HepG2 (cell line): ENCODE measurements around the gene PDK2. TPM values are rescaled to one million over a fixed set of nuclear protein-coding genes. Genes with fewer than 3 reads are reported as not detected.

Experiments used
- ARNT ChIP-seq: fragments of 450-650 bp; IDR thresholded peaks from 2 replicates; pipeline ENCODE4 v1.6.1; 2017
- ELF3 ChIP-seq: IDR thresholded peaks from 2 replicates; pipeline ENCODE4 v1.6.1; 2016; ENCODE audit warnings: missing genetic modification reagents, missing compliant biosample characterization
- NBN ChIP-seq: fragments of 450-650 bp; conservative IDR thresholded peaks from 2 replicates; pipeline ENCODE4 v1.6.1; 2017
- PATZ1 ChIP-seq: sonication (generic); formaldehyde crosslinking; IDR thresholded peaks from 2 replicates; pipeline ENCODE4 v1.4.0; 2020; ENCODE audit warnings: missing genetic modification reagents
- POLR2A ChIP-seq, 2 experiments: IDR thresholded peaks; 2 replicates each; pipeline ENCODE4 v1.6.1; 2011; ENCODE audit warnings: low read depth in 2 of 2, low read length in 2 of 2, mild to moderate bottlenecking in 1 of 2, moderate library complexity in 1 of 2; ENCODE audit not compliant: insufficient read depth in 1 of 2
- RBM22 ChIP-seq: fragments of 200-400 bp; formaldehyde crosslinking; optimal IDR thresholded peaks from 2 replicates; pipeline ENCODE3; 2017; ENCODE audit warnings: mild to moderate bottlenecking, low read length, moderate library complexity
- RFXAP ChIP-seq: sonication (generic); formaldehyde crosslinking; IDR thresholded peaks from 2 replicates; pipeline ENCODE4 v1.4.0; 2020; ENCODE audit warnings: missing genetic modification reagents, borderline replicate concordance
- SRY ChIP-seq: sonication (generic); formaldehyde crosslinking; IDR thresholded peaks from 2 replicates; pipeline ENCODE4 v1.8.0; 2022; ENCODE audit warnings: mild to moderate bottlenecking, missing genetic modification reagents
- TARDBP ChIP-seq: sonication (generic); formaldehyde crosslinking; IDR thresholded peaks from 2 replicates; pipeline ENCODE4 v1.8.0; 2022; ENCODE audit warnings: mild to moderate bottlenecking, missing genetic modification reagents
- ZNF207 ChIP-seq: fragments of 450-650 bp; IDR thresholded peaks from 2 replicates; pipeline ENCODE4 v1.6.1; 2016; ENCODE audit warnings: antibody characterized with exemption, borderline replicate concordance
- ZNF772 ChIP-seq: sonication (generic); formaldehyde crosslinking; IDR thresholded peaks from 2 replicates; pipeline ENCODE4 v1.5.0; 2020; ENCODE audit warnings: mild to moderate bottlenecking, missing genetic modification reagents
- ZNF800 ChIP-seq: sonication (generic); formaldehyde crosslinking; IDR thresholded peaks from 2 replicates; pipeline ENCODE4 v1.4.0; 2020; ENCODE audit warnings: missing genetic modification reagents
- polyA plus RNA-seq, 8 experiments: library from polyadenylated mRNA; depleted of rRNA in 3 of 8; stranded (reverse) in 7 of 8; unstranded in 1 of 8; fragments of >200 nt; fragmentation: Illumina TruSeq in 4 of 8; extraction: Trizol in 4 of 8; gene quantifications; 2 replicates each; pipeline versions ENCODE4 v1.2.1 to v1.2.3, GENCODE V29; 2011 to 2016; ENCODE audit warnings: low read depth in 4 of 8, missing spikeins in 1 of 8, mixed read lengths in 1 of 8; ENCODE audit not compliant: insufficient read depth in 1 of 8
- total RNA-seq, 5 experiments: library from RNA; depleted of rRNA; stranded (reverse); fragments of >200 nt; fragmentation: Illumina TruSeq; extraction: Trizol; gene quantifications; 2 replicates each; pipeline ENCODE4 v1.2.3, GENCODE V29; 2016; ENCODE audit warnings: low read depth in 1 of 5
- TF ChIP-seq, protein P1 (sequence below): sonication (generic); formaldehyde crosslinking; IDR thresholded peaks from one replicate; pipeline ENCODE4 v1.5.1; 2020; ENCODE audit warnings: mild to moderate bottlenecking, missing genetic modification reagents; ENCODE audit errors: not compliant biosample characterization
- TF ChIP-seq, protein P2 (sequence below): sonication (generic); formaldehyde crosslinking; IDR thresholded peaks from 2 replicates; pipeline ENCODE4 v1.9.0; 2021; ENCODE audit warnings: missing genetic modification reagents, borderline replicate concordance
- TF ChIP-seq, protein P3 (sequence below): IDR thresholded peaks from 2 replicates; pipeline ENCODE4 v1.6.1; 2016; ENCODE audit warnings: mild to moderate bottlenecking, missing biosample characterization, missing genetic modification reagents

Gene PDK2
- total and polyA plus RNA-seq, 2 of the 13 experiments (the other 11 are each of a cell fraction or from before 2014, with no cell fraction given), result 18.5 to 59.7 TPM

GRCh38 chr17:50094753-50095619 lies at the start of gene PDK2 (continued):
- TF ChIP-seq ZNF772 (CRISPR knock-in tag), result peak; percentile 86; the same call in 1 of the 2 replicates
- no peak for TF ChIP-seq RBM22
- TF ChIP-seq, protein P1, sequence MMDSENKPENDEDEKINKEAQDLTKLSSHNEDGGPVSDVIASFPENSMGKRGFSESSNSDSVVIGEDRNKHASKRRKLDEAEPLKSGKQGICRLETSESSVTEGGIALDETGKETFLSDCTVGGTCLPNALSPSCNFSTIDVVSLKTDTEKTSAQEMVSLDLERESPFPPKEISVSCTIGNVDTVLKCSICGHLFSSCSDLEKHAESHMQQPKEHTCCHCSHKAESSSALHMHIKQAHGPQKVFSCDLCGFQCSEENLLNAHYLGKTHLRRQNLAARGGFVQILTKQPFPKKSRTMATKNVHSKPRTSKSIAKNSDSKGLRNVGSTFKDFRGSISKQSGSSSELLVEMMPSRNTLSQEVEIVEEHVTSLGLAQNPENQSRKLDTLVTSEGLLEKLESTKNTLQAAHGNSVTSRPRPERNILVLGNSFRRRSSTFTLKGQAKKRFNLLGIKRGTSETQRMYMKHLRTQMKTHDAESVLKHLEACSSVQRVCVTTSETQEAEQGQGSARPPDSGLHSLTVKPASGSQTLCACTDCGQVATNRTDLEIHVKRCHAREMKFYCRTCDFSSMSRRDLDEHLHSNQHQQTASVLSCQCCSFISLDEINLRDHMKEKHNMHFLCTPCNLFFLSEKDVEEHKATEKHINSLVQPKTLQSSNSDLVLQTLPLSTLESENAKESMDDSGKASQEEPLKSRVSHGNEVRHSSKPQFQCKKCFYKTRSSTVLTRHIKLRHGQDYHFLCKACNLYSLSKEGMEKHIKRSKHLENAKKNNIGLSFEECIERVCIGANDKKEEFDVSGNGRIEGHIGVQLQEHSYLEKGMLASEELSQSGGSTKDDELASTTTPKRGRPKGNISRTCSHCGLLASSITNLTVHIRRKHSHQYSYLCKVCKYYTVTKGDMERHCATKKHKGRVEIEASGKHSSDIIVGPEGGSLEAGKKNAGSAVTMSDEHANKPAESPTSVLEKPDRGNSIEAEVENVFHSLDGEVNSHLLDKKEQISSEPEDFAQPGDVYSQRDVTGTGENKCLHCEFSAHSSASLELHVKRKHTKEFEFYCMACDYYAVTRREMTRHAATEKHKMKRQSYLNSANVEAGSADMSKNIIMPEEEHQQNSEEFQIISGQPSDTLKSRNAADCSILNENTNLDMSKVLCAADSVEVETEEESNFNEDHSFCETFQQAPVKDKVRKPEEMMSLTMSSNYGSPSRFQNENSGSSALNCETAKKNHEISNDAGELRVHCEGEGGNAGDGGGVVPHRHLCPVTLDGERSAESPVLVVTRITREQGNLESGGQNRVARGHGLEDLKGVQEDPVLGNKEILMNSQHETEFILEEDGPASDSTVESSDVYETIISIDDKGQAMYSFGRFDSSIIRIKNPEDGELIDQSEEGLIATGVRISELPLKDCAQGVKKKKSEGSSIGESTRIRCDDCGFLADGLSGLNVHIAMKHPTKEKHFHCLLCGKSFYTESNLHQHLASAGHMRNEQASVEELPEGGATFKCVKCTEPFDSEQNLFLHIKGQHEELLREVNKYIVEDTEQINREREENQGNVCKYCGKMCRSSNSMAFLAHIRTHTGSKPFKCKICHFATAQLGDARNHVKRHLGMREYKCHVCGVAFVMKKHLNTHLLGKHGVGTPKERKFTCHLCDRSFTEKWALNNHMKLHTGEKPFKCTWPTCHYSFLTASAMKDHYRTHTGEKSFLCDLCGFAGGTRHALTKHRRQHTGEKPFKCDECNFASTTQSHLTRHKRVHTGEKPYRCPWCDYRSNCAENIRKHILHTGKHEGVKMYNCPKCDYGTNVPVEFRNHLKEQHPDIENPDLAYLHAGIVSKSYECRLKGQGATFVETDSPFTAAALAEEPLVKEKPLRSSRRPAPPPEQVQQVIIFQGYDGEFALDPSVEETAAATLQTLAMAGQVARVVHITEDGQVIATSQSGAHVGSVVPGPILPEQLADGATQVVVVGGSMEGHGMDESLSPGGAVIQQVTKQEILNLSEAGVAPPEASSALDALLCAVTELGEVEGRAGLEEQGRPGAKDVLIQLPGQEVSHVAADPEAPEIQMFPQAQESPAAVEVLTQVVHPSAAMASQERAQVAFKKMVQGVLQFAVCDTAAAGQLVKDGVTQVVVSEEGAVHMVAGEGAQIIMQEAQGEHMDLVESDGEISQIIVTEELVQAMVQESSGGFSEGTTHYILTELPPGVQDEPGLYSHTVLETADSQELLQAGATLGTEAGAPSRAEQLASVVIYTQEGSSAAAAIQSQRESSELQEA (CRISPR knock-in tag), result peak; percentile 56
- peak; percentile 65; the same call in 1 of the 2 replicates for TF ChIP-seq ZNF800 (CRISPR knock-in tag)
- 0 out of 2 replicates have a peak, but pooled peaks have one; percentile 48 for TF ChIP-seq SRY (CRISPR knock-in tag)
- peak; percentile 36; the same call in 1 of the 2 replicates for TF ChIP-seq TARDBP (CRISPR knock-in tag)
- TF ChIP-seq ARNT, result no peak
- TF ChIP-seq, protein P2, sequence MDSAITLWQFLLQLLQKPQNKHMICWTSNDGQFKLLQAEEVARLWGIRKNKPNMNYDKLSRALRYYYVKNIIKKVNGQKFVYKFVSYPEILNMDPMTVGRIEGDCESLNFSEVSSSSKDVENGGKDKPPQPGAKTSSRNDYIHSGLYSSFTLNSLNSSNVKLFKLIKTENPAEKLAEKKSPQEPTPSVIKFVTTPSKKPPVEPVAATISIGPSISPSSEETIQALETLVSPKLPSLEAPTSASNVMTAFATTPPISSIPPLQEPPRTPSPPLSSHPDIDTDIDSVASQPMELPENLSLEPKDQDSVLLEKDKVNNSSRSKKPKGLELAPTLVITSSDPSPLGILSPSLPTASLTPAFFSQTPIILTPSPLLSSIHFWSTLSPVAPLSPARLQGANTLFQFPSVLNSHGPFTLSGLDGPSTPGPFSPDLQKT (CRISPR knock-in tag), result no peak
- TF ChIP-seq NBN, result no peak
- peak; percentile 97 for TF ChIP-seq RFXAP
- TF ChIP-seq POLR2A (IDR thresholded peaks at IDR 0.05; ENCODE audit: insufficient read depth in 1 of 2, low read depth in 2 of 2, low read length in 2 of 2), result peak; percentile 58 to 65
- TF ChIP-seq, protein P3, sequence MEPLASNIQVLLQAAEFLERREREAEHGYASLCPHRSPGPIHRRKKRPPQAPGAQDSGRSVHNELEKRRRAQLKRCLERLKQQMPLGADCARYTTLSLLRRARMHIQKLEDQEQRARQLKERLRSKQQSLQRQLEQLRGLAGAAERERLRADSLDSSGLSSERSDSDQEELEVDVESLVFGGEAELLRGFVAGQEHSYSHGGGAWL (CRISPR knock-in tag), result peak; percentile 94
- peak; percentile 65 for TF ChIP-seq PATZ1 (CRISPR knock-in tag)
- TF ChIP-seq ZNF207, result no peak
- TF ChIP-seq ELF3 (CRISPR knock-in tag), result peak; percentile 67; the same call in 1 of the 2 replicates
